Spleen (tissue), 7 donors: Measurements from ENCODE around the gene CYP11A1.

Experiments used
- CTCF ChIP-seq, 11 experiments: fragments of 200-600 bp in 7 of 11; fragments of 450-650 bp in 4 of 11; sonication (generic) in 4 of 11; IDR thresholded peaks in 8 of 11; conservative IDR thresholded peaks in 3 of 11; 1 replicate in 7 of 11; 2 replicates in 4 of 11; pipeline versions ENCODE4 v1.4.0 to v1.8.0; 2016 to 2021; ENCODE audit warnings: antibody characterized with exemption in 11 of 11, inconsistent platforms in 4 of 11, mild to moderate bottlenecking in 1 of 11
- POLR2A ChIP-seq, 3 donors: fragments of 450-650 bp; IDR thresholded peaks; one replicate each; pipeline ENCODE4 v1.5.1; 2017; ENCODE audit warnings: antibody characterized with exemption in 3 of 3, mild to moderate bottlenecking in 1 of 3
- POLR2AphosphoS5 ChIP-seq, 3 donors: sonication (generic); formaldehyde crosslinking; IDR thresholded peaks; one replicate each; pipeline ENCODE4 v1.5.1; 2017; ENCODE audit warnings: antibody characterized with exemption in 3 of 3
- donor health status: DM: no; HTN: no; CAD: no; lungs with moderate emphysema.
- donor health status: DM: no; HTN: no; CAD: no.
- donor health status: DM: no; HTN: no; CAD: no.

GRCh38 chr15:74295800-74296199 is 71.6 kb downstream of the CYP11A1 start:
- TF ChIP-seq CTCF (IDR thresholded peaks at IDR 0.05 in 8 of 11, conservative IDR thresholded peaks at IDR 0.05 in 3 of 11) (no peak), POLR2A (IDR thresholded peaks at IDR 0.05) (no peak), POLR2AphosphoS5 (IDR thresholded peaks at IDR 0.05) (no peak)
